PC-9 (cell line): ENCODE results near the gene METTL16. TPM values are rescaled to one million over a fixed set of nuclear protein-coding genes. Genes with fewer than 3 reads are reported as not detected.

Experiments
- BruUV-seq: library from RNA; stranded (reverse); fragments of 400-500 nt; replicated peaks from 2 replicates; lab custom pipeline; 2021; lab: Mats Ljungman, UMichigan
- CTCF ChIA-PET: fragments of 300-600 bp; sonication (Branson Sonifier 250); formaldehyde crosslinking; loops from one replicate; lab custom pipeline; 2022; ENCODE audit warnings: antibody characterized with exemption; lab: Charles Lee
- POLR2A ChIA-PET: fragments of 300-600 bp; sonication (Branson Sonifier 250); formaldehyde crosslinking; loops from one replicate; lab custom pipeline; 2022; ENCODE audit warnings: antibody characterized with exemption; ENCODE audit not compliant: unreplicated experiment; lab: Charles Lee
- DNase-seq, 2 experiments: peaks; one replicate each; pipeline versions ENCODE4 v3.0.0 to v3.0.0-alpha.2; 2015 to 2022; ENCODE audit warnings: mixed read lengths in 1 of 2
- H2AFZ ChIP-seq: fragments of 200-600 bp; sonication (generic); 2 replicates; pipeline ENCODE4 v1.8.1; 2017; ENCODE audit warnings: antibody characterized with exemption
- H3F3A ChIP-seq: fragments of 200-600 bp; sonication (generic); 2 replicates; pipeline ENCODE4 v1.8.1; 2017; ENCODE audit warnings: antibody characterized with exemption, mild to moderate bottlenecking, low read depth; ENCODE audit not compliant: insufficient read depth
- H3K27ac ChIP-seq: fragments of 200-600 bp; sonication (generic); 2 replicates; pipeline ENCODE4 v1.6.1; 2016; ENCODE audit warnings: mixed run types
- H3K27me3 ChIP-seq: fragments of 200-600 bp; sonication (generic); 2 replicates; pipeline ENCODE4 v1.6.1; 2016; ENCODE audit warnings: low read depth, mixed run types; ENCODE audit not compliant: insufficient read depth
- H3K36me3 ChIP-seq: fragments of 200-600 bp; sonication (generic); 2 replicates; pipeline ENCODE4 v1.6.1; 2016; ENCODE audit warnings: low read depth, mixed run types
- H3K4me1 ChIP-seq: fragments of 200-600 bp; sonication (generic); replicated peaks from 2 replicates; pipeline ENCODE4 v1.6.1; 2016; ENCODE audit warnings: mixed run types; ENCODE audit not compliant: insufficient read depth
- H3K4me2 ChIP-seq: fragments of 200-600 bp; sonication (generic); 2 replicates; pipeline ENCODE4 v1.6.1; 2017; ENCODE audit warnings: mixed run types
- H3K4me3 ChIP-seq: fragments of 200-600 bp; sonication (generic); 2 replicates; pipeline ENCODE4 v1.6.1; 2016; ENCODE audit warnings: mixed run types
- H3K79me2 ChIP-seq: fragments of 200-600 bp; sonication (generic); 2 replicates; pipeline ENCODE4 v1.6.1; 2017; ENCODE audit warnings: low read depth, mixed run types
- H3K9me2 ChIP-seq: fragments of 200-600 bp; sonication (generic); 2 replicates; pipeline ENCODE4 v1.8.1; 2017; ENCODE audit warnings: mild to moderate bottlenecking; ENCODE audit not compliant: insufficient read depth
- H3K9me3 ChIP-seq: fragments of 200-600 bp; sonication (generic); 2 replicates; pipeline ENCODE4 v1.8.1; 2016; ENCODE audit warnings: low read depth; ENCODE audit not compliant: insufficient read depth
- H4K20me1 ChIP-seq: fragments of 200-600 bp; sonication (generic); 2 replicates; pipeline ENCODE4 v1.8.1; 2017; ENCODE audit not compliant: insufficient read depth
- CTCF ChIP-seq: fragments of 200-600 bp; sonication (generic); conservative IDR thresholded peaks from 2 replicates; pipeline ENCODE4 v1.6.1; 2017; ENCODE audit warnings: mixed run types, antibody characterized with exemption, mild to moderate bottlenecking, moderate library complexity
- EZH2 ChIP-seq: fragments of 200-600 bp; sonication (generic); IDR thresholded peaks from 2 replicates; pipeline ENCODE4 v1.8.0; 2017; ENCODE audit warnings: antibody characterized with exemption, low read depth
- intact Hi-C: fragments of 100-400 bp; cut with micrococcal nuclease; formaldehyde crosslinking; loops from one replicate; pipeline ENCODE4 v1.10.0; 2022; ENCODE audit not compliant: unreplicated experiment
- total RNA-seq: library from RNA; stranded (reverse); gene quantifications from 2 replicates; pipeline ENCODE4 v1.2.3, GENCODE V29; 2021

The METTL16 gene
- total RNA-seq, 1 experiment from 2014 or later = 46.2 TPM

DNA sequence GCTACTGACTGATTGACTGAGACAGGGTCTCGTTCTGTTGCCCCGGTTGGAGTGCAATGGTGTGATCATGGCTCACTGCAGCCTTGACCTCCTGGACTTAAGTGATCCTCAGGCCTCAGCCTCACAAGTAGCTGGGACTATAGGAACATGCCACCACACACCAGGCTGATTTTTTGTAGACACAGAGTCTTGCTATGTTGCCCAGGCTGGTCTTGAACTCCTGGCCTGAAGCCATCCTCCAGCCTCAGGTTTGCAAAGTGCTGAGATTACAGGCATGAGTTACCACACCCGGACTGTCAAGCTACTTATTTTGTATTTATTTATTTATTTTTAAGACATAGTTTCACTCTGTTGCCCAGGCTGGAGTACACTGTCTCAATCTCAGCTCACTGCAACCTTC, 55.2 kb downstream of the METTL16 start:
- no peaks in the 10 kb centered on the region for H3K9me3 ChIP-seq
- no peak overlapping the region for H3K4me2 ChIP-seq
- no peaks in the 10 kb centered on the region for H3K79me2 ChIP-seq
- no peak for DNase-seq
- BruUV-seq = no TSS peak
- intact Hi-C loops = no loop called here
- TF ChIP-seq CTCF = no peak
- no peak for TF ChIP-seq EZH2
- 0 out of 2 replicates have a peak, but pooled peaks cover 5% of the 10 kb centered on the region for H3K36me3 ChIP-seq
- no peaks in the 10 kb centered on the region for H3K27me3 ChIP-seq
- CTCF ChIA-PET = interaction anchor here (0.7 kb wide), 1 partner anchor 249 kb away, joined by 5 read pairs; no protein-coding TSS in a partner anchor
- H3K4me3 ChIP-seq = no peak overlapping the region
- H3F3A ChIP-seq = peaks cover 19% of the 10 kb centered on the region; the same call in 1 of the 2 replicates
- 0 out of 2 replicates have a peak, but pooled peaks cover 3% of the 10 kb centered on the region for H4K20me1 ChIP-seq
- no peaks in the 10 kb centered on the region for H3K9me2 ChIP-seq
- H3K4me1 ChIP-seq = no peaks in the 10 kb centered on the region
- POLR2A ChIA-PET = interaction anchor here (0.6 kb wide), 1 partner anchor 96 kb away, joined by 36 read pairs; no protein-coding TSS in a partner anchor
- H2AFZ ChIP-seq = no peak overlapping the region
- no peak overlapping the region for H3K27ac ChIP-seq

DNA sequence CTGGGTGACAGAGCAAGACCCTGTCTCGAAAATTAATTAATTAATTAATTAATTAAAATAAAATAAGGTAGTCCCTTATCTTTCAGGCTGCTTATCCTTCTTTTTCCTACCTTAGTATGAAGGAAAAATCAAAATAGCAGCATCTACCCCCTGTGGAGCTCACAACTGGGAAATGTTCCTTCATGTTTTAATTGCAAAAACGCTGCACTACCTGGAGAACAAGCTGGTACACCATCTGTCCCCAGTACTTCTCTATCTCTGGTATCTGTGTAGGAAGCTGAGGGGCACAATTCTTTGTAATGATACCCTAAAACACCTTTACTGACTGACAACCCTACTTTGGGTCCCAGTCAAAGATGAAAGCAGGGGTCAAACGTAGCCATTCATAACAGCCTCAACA, 55.7 kb downstream of the METTL16 start:
- intact Hi-C loops = no loop called here
- no peaks in the 10 kb centered on the region for H3K27me3 ChIP-seq
- no peak for TF ChIP-seq CTCF
- no peak for TF ChIP-seq EZH2

DNA sequence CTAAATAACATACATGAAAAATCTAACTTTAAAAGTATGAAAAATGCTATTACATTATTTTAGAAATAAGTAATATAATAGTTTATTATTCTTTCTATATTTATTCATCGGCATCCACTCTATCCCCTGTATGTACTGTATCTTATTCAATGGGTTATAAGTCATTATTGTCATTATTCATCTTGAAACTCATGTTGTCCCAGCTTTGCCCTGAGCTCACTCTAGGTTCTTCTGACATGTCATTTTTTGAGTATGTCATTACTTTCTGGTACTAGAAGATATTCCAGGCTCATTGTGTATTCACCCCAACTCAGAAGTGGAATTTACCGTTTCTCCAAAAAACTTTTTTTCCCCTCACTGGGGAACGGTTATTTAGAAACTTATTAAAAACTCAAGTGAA, 57.8 kb downstream of the METTL16 start:
- no TSS peak for BruUV-seq
- intact Hi-C loops = no loop called here

More for the DNA sequence above, 55.7 kb downstream of the METTL16 start:
- no peak for DNase-seq
- Histone ChIP-seq H3K4me3 (no peak overlapping the region), H3K9me3 (no peaks in the 10 kb centered on the region), H3K9me2 (no peaks in the 10 kb centered on the region), H3K4me2 (no peak overlapping the region), H3K36me3 (0 out of 2 replicates have a peak, but pooled peaks cover 5% of the 10 kb centered on the region), H3K79me2 (no peaks in the 10 kb centered on the region), H2AFZ (no peak overlapping the region), H3K27ac (no peak overlapping the region), H3F3A (peaks cover 23% of the 10 kb centered on the region; the same call in 1 of the 2 replicates), H3K4me1 (no peaks in the 10 kb centered on the region), H4K20me1 (0 out of 2 replicates have a peak, but pooled peaks cover 3% of the 10 kb centered on the region)
- no TSS peak for BruUV-seq
- ChIA-PET CTCF (no interaction called here), POLR2A (no interaction called here)

More for the DNA sequence above, 57.8 kb downstream of the METTL16 start:
- ChIA-PET POLR2A (no interaction called here), CTCF (no interaction called here)
- Histone ChIP-seq H3K4me3 (no peak overlapping the region), H3K36me3 (0 out of 2 replicates have a peak, but pooled peaks cover 5% of the 10 kb centered on the region), H3K9me2 (0 out of 2 replicates have a peak, but pooled peaks cover 3% of the 10 kb centered on the region), H3F3A (peaks cover 19% of the 10 kb centered on the region; the same call in 1 of the 2 replicates), H3K79me2 (peaks cover 4% of the 10 kb centered on the region; the same call in 1 of the 2 replicates), H3K4me1 (no peaks in the 10 kb centered on the region), H4K20me1 (0 out of 2 replicates have a peak, but pooled peaks cover 3% of the 10 kb centered on the region), H3K27ac (no peak overlapping the region), H3K4me2 (no peak overlapping the region), H3K27me3 (no peaks in the 10 kb centered on the region), H2AFZ (no peak overlapping the region), H3K9me3 (no peaks in the 10 kb centered on the region)
- DNase-seq = no peak
- no peak for TF ChIP-seq EZH2
